ENCODE measurements around the gene KLK2. TPM values are rescaled to one million over a fixed set of nuclear protein-coding genes. Genes with fewer than 3 reads are reported as not detected.
A peak's percentile ranks its signal among the peaks of the same experiment; 100 is the strongest.

The KLK2 gene
- total RNA-seq, 2 experiments from 2014 or later = not detected

GRCh38 chr19:50922317-50922853, 49.1 kb downstream of the KLK2 start:
- intact Hi-C loops (cut with micrococcal nuclease) = loop anchor here (1.0 to 10.0 kb wide), 7 partner anchors 85 to 385 kb away; partner anchors contain the start of gene KLK10
- peaks cover 28% of the 10 kb centered on the region for H3K27me3 Mint-ChIP-seq (ENCODE audit: low read depth)

GRCh38 chr19:50924586-50924985, 51.3 kb downstream of the KLK2 start:
- H3K9me3 Mint-ChIP-seq = no peaks in the 10 kb centered on the region
- H3K36me3 Mint-ChIP-seq (ENCODE audit: low read depth) = no peaks in the 10 kb centered on the region
- H3K4me3 Mint-ChIP-seq = no peak overlapping the region
- no peak for DNase-seq
- intact Hi-C loops (cut with micrococcal nuclease) = loop anchor here (5.0 to 10.0 kb wide), 3 partner anchors 87 to 217 kb away; partner anchors contain the start of gene KLK10
- H3K27ac Mint-ChIP-seq = no peak overlapping the region
- peaks cover 7% of the 10 kb centered on the region for H3K4me1 Mint-ChIP-seq (ENCODE audit: low read depth)
- H3K27me3 Mint-ChIP-seq (ENCODE audit: low read depth) = peaks cover 22% of the 10 kb centered on the region
- CTCF ChIA-PET = interaction anchor here (0.6 to 1.1 kb wide), 2 partner anchors 12 to 358 kb away, joined by 3 read pairs; no protein-coding TSS in a partner anchor

More at GRCh38 chr19:50922317-50922853, 49.1 kb downstream of the KLK2 start:
- Mint-ChIP-seq H3K9me3 (no peaks in the 10 kb centered on the region), H3K4me3 (no peak overlapping the region), H3K36me3 (ENCODE audit: low read depth) (no peaks in the 10 kb centered on the region), H3K4me1 (ENCODE audit: low read depth) (peaks cover 7% of the 10 kb centered on the region), H3K27ac (no peak overlapping the region)
- CTCF ChIA-PET = interaction anchor here (0.6 to 1.9 kb wide), 25 partner anchors 8 to 389 kb away, joined by 3 to 8 read pairs (median 4); partner anchors contain the start of genes CLEC11A and KLK2
- peak; percentile 88 for DNase-seq

- Mint-ChIP-seq H3K36me3 (ENCODE audit: low read depth) (no peaks in the 10 kb centered on the region), H3K27ac (no peak overlapping the region), H3K4me1 (ENCODE audit: low read depth) (peaks cover 7% of the 10 kb centered on the region), H3K4me3 (no peak overlapping the region), H3K9me3 (no peaks in the 10 kb centered on the region), H3K27me3 (ENCODE audit: low read depth) (peaks cover 27% of the 10 kb centered on the region)
- intact Hi-C loops (cut with micrococcal nuclease) = loop anchor here (10.0 kb wide), 1 partner anchor 89 kb away; the partner anchor contains the start of gene KLK10
- CTCF ChIA-PET = no interaction called here
- DNase-seq = no peak
These were observed 52.5 kb downstream of the KLK2 start for GRCh38 chr19:50925734-50926133.

GRCh38 chr19:50926144-50926543, 52.9 kb downstream of the KLK2 start:
- intact Hi-C loops (cut with micrococcal nuclease) = loop anchor here (10.0 kb wide), 1 partner anchor 89 kb away; the partner anchor contains the start of gene KLK10
- no peak overlapping the region for H3K27ac Mint-ChIP-seq

GRCh38 chr19:50928831-50929230, 55.6 kb downstream of the KLK2 start:
- Mint-ChIP-seq H3K4me3 (no peak overlapping the region), H3K9me3 (no peaks in the 10 kb centered on the region), H3K27ac (no peak overlapping the region), H3K4me1 (ENCODE audit: low read depth) (no peaks in the 10 kb centered on the region), H3K27me3 (ENCODE audit: low read depth) (peaks cover 29% of the 10 kb centered on the region), H3K36me3 (ENCODE audit: low read depth) (no peaks in the 10 kb centered on the region)
- intact Hi-C loops (cut with micrococcal nuclease) = loop anchor here (10.0 kb wide), 1 partner anchor 86 kb away; the partner anchor contains the start of gene KLK10
- CTCF ChIA-PET = no interaction called here
- DNase-seq = no peak

More at GRCh38 chr19:50926144-50926543, 52.9 kb downstream of the KLK2 start:
- DNase-seq = no peak
- no peak overlapping the region for H3K4me3 Mint-ChIP-seq
- H3K27me3 Mint-ChIP-seq (ENCODE audit: low read depth) = peaks cover 28% of the 10 kb centered on the region
- H3K9me3 Mint-ChIP-seq = no peaks in the 10 kb centered on the region
- CTCF ChIA-PET = no interaction called here
- H3K4me1 Mint-ChIP-seq (ENCODE audit: low read depth) = peaks cover 7% of the 10 kb centered on the region
- H3K36me3 Mint-ChIP-seq (ENCODE audit: low read depth) = no peaks in the 10 kb centered on the region

Other genes starting within 250 kb of the KLK2 start
- gene SYT3, start 233.6 kb upstream of the KLK2 start, total RNA-seq = not detected
- gene C19orf81, start 224.0 kb upstream of the KLK2 start, total RNA-seq = 1 to 10 TPM; 1.5 to 1.7 TPM
- not detected for gene SHANK1, start 153.6 kb upstream of the KLK2 start, total RNA-seq
- 1 to 10 TPM in 1 of 2 experiments, under 1 TPM in 1; 0.69 to 1.4 TPM for gene CLEC11A, start 150.1 kb upstream of the KLK2 start, total RNA-seq
- gene GPR32, start 103.0 kb upstream of the KLK2 start, total RNA-seq = not detected
- not detected for gene ACP4, start 83.0 kb upstream of the KLK2 start, total RNA-seq
- 1 to 10 TPM in 1 of 2 experiments, under 1 TPM in 1; 0.79 to 1.1 TPM for gene KLK1, start 49.7 kb upstream of the KLK2 start, total RNA-seq
- not detected for gene KLK15, start 39.9 kb upstream of the KLK2 start, total RNA-seq
- not detected for gene KLK3, start 18.5 kb upstream of the KLK2 start, total RNA-seq
- gene KLK4, start 38.0 kb downstream of the KLK2 start, total RNA-seq = not detected
- gene KLK5, start 79.6 kb downstream of the KLK2 start, total RNA-seq = not detected
- gene KLK6, start 96.2 kb downstream of the KLK2 start, total RNA-seq = not detected
- gene KLK7, start 110.5 kb downstream of the KLK2 start, total RNA-seq = not detected
- gene KLK8, start 128.2 kb downstream of the KLK2 start, total RNA-seq = not detected
- not detected for gene KLK10, start 146.3 kb downstream of the KLK2 start, total RNA-seq
- not detected for gene KLK11, start 153.2 kb downstream of the KLK2 start, total RNA-seq
- gene KLK12, start 161.6 kb downstream of the KLK2 start, total RNA-seq = not detected
- not detected for gene KLK13, start 191.7 kb downstream of the KLK2 start, total RNA-seq
- under 1 TPM; 0.69 to 0.79 TPM for gene KLK14, start 209.4 kb downstream of the KLK2 start, total RNA-seq
- 1 to 10 TPM; 9.2 to 9.9 TPM for gene CTU1, start 235.0 kb downstream of the KLK2 start, total RNA-seq